PC-3 (cell line): ENCODE measurements around the gene HSF2BP. TPM values are rescaled to one million over a fixed set of nuclear protein-coding genes. Genes with fewer than 3 reads are reported as not detected.

ENCODE experiments used
- ATAC-seq: fragments of 200-7000 bp; cut with Tn5 transposase; 2 replicates; pipeline ENCODE4 v1.9.1; 2020; ENCODE audit warnings: mild to moderate bottlenecking, moderate library complexity
- BruUV-seq: library from RNA; stranded (reverse); fragments of 400-500 nt; replicated peaks from 2 replicates; lab custom pipeline; 2021; lab: Mats Ljungman, UMichigan
- CTCF ChIA-PET: fragments of 300-600 bp; sonication (Branson Sonifier 250); formaldehyde crosslinking; loops from one replicate; lab custom pipeline; 2022; ENCODE audit warnings: antibody characterized with exemption; lab: Charles Lee
- POLR2A ChIA-PET: fragments of 300-600 bp; sonication (Branson Sonifier 250); formaldehyde crosslinking; loops from one replicate; lab custom pipeline; 2022; ENCODE audit warnings: antibody characterized with exemption; ENCODE audit not compliant: unreplicated experiment; lab: Charles Lee
- DNase-seq: peaks from one replicate; pipeline ENCODE4 v3.0.0-alpha.2; 2015
- H2AFZ ChIP-seq: fragments of 300-600 bp; sonication (generic); 2 replicates; pipeline ENCODE4 v1.6.0; 2016; ENCODE audit warnings: antibody characterized with exemption, low read length
- H3F3A ChIP-seq: fragments of 300-600 bp; sonication (generic); one replicate; pipeline ENCODE4 v1.6.0; 2017; ENCODE audit warnings: antibody characterized with exemption, low read length, control low read depth, mild to moderate bottlenecking; ENCODE audit not compliant: unreplicated experiment
- H3K27ac ChIP-seq: fragments of 300-600 bp; sonication (generic); 2 replicates; pipeline ENCODE4 v1.5.1; 2016; ENCODE audit warnings: mild to moderate bottlenecking, low read length
- H3K27me3 ChIP-seq: fragments of 300-600 bp; sonication (generic); 2 replicates; pipeline ENCODE4 v1.6.1; 2016; ENCODE audit warnings: low read length, mixed read lengths
- H3K36me3 ChIP-seq: fragments of 300-600 bp; sonication (generic); 2 replicates; pipeline ENCODE4 v1.6.1; 2016; ENCODE audit warnings: low read depth, mixed run types, low read length, mixed read lengths
- H3K4me1 ChIP-seq: fragments of 300-600 bp; sonication (generic); 2 replicates; pipeline ENCODE4 v1.5.1; 2016; ENCODE audit warnings: low read length; ENCODE audit not compliant: insufficient read depth
- H3K4me2 ChIP-seq: fragments of 300-600 bp; sonication (generic); 2 replicates; pipeline ENCODE4 v1.6.0; 2016; ENCODE audit warnings: low read length
- H3K4me3 ChIP-seq: fragments of 300-600 bp; sonication (generic); 2 replicates; pipeline ENCODE4 v1.5.1; 2016; ENCODE audit warnings: mild to moderate bottlenecking, low read length, mixed read lengths
- H3K79me2 ChIP-seq: fragments of 300-600 bp; sonication (generic); 2 replicates; pipeline ENCODE4 v1.6.1; 2017; ENCODE audit warnings: low read length, mixed read lengths
- H3K9ac ChIP-seq: fragments of 300-600 bp; sonication (generic); 2 replicates; pipeline ENCODE4 v1.6.0; 2016; ENCODE audit warnings: mild to moderate bottlenecking, low read length
- H3K9me2 ChIP-seq: fragments of 300-600 bp; sonication (generic); replicated peaks from 2 replicates; pipeline ENCODE4 v1.6.1; 2016; ENCODE audit warnings: mixed run types, low read length, mixed read lengths
- H3K9me3 ChIP-seq: fragments of 300-600 bp; sonication (generic); 2 replicates; pipeline ENCODE4 v1.6.1; 2016; ENCODE audit warnings: low read length, mixed read lengths
- H4K20me1 ChIP-seq: fragments of 300-600 bp; sonication (generic); 2 replicates; pipeline ENCODE4 v1.6.1; 2016; ENCODE audit warnings: low read length, mixed read lengths
- CTCF ChIP-seq: fragments of 300-600 bp; sonication (generic); conservative IDR thresholded peaks from 2 replicates; pipeline ENCODE4 v1.5.1; 2017; ENCODE audit warnings: antibody characterized with exemption, low read depth, mild to moderate bottlenecking, low read length
- EZH2 ChIP-seq: fragments of 300-600 bp; sonication (generic); IDR thresholded peaks from one replicate; pipeline ENCODE4 v1.6.1; 2017; ENCODE audit warnings: antibody characterized with exemption, mild to moderate bottlenecking, low read length; ENCODE audit not compliant: unreplicated experiment
- EZH2phosphoT487 ChIP-seq: fragments of 300-600 bp; sonication (generic); IDR thresholded peaks from 2 replicates; pipeline ENCODE4 v1.6.1; 2018; ENCODE audit warnings: mild to moderate bottlenecking, antibody characterized with exemption, low read length, borderline replicate concordance
- intact Hi-C: fragments of 100-400 bp; cut with micrococcal nuclease; formaldehyde crosslinking; loops from 2 replicates; pipeline ENCODE4 v1.9.0; 2023
- total RNA-seq: library from RNA; depleted of rRNA; stranded (reverse); fragments of >200 nt; gene quantifications from 2 replicates; pipeline ENCODE4 v1.2.3, GENCODE V29; 2014

The HSF2BP gene
- total RNA-seq, 1 experiment from 2014 or later = 2.4 TPM

- H3F3A ChIP-seq = no peaks in the 10 kb centered on the region
- no TSS peak for BruUV-seq
- H3K9ac ChIP-seq = no peak overlapping the region
- H3K4me3 ChIP-seq = no peak overlapping the region
- H2AFZ ChIP-seq = no peak overlapping the region
- H3K9me3 ChIP-seq = no peaks in the 10 kb centered on the region
- no peak for DNase-seq
- no peak for TF ChIP-seq EZH2
- TF ChIP-seq EZH2phosphoT487 = no peak
- no peaks in the 10 kb centered on the region for H3K27me3 ChIP-seq
- no peak overlapping the region for H3K27ac ChIP-seq
- H3K79me2 ChIP-seq = no peaks in the 10 kb centered on the region
- H3K36me3 ChIP-seq = no peaks in the 10 kb centered on the region
- ChIA-PET POLR2A (no interaction called here), CTCF (no interaction called here)
- ATAC-seq = no peak
- no peak overlapping the region for H3K4me2 ChIP-seq
- intact Hi-C loops = no loop called here
- no peaks in the 10 kb centered on the region for H3K9me2 ChIP-seq
- peaks cover 43% of the 10 kb centered on the region for H3K4me1 ChIP-seq
- no peaks in the 10 kb centered on the region for H4K20me1 ChIP-seq
Observed at GRCh38 chr21:43603641-43604504, 55.4 kb downstream of the HSF2BP start.

GRCh38 chr21:43603233-43603626 is 56.1 kb downstream of the HSF2BP start:
- H3F3A ChIP-seq = no peaks in the 10 kb centered on the region
- H3K9ac ChIP-seq = no peak overlapping the region
- H3K9me3 ChIP-seq = no peaks in the 10 kb centered on the region
- no peak overlapping the region for H3K4me3 ChIP-seq
- H3K4me1 ChIP-seq = peaks cover 44% of the 10 kb centered on the region
- no peaks in the 10 kb centered on the region for H3K79me2 ChIP-seq
- ChIA-PET CTCF (no interaction called here), POLR2A (no interaction called here)
- no peak overlapping the region for H2AFZ ChIP-seq
- H3K36me3 ChIP-seq = no peaks in the 10 kb centered on the region
- BruUV-seq = no TSS peak
- H4K20me1 ChIP-seq = no peaks in the 10 kb centered on the region
- no peak overlapping the region for H3K4me2 ChIP-seq
- ATAC-seq (no peak), DNase-seq (no peak)
- intact Hi-C loops = no loop called here
- H3K27me3 ChIP-seq = no peaks in the 10 kb centered on the region
- H3K27ac ChIP-seq = no peak overlapping the region
- no peaks in the 10 kb centered on the region for H3K9me2 ChIP-seq
- TF ChIP-seq CTCF (no peak), EZH2 (no peak), EZH2phosphoT487 (no peak)

GRCh38 chr21:43602266-43603232 is 56.7 kb downstream of the HSF2BP start:
- TF ChIP-seq EZH2phosphoT487 = no peak
- no peak for TF ChIP-seq EZH2
- TF ChIP-seq CTCF = no peak
- CTCF ChIA-PET = no interaction called here
- peaks cover 44% of the 10 kb centered on the region for H3K4me1 ChIP-seq

More at GRCh38 chr21:43602266-43603232, 56.7 kb downstream of the HSF2BP start:
- Histone ChIP-seq H3K4me2 (no peak overlapping the region), H3K36me3 (no peaks in the 10 kb centered on the region), H3K27me3 (no peaks in the 10 kb centered on the region), H2AFZ (no peak overlapping the region), H3K4me3 (no peak overlapping the region), H3K27ac (no peak overlapping the region), H3K9ac (no peak overlapping the region), H3K9me3 (no peaks in the 10 kb centered on the region), H3K9me2 (no peaks in the 10 kb centered on the region), H4K20me1 (no peaks in the 10 kb centered on the region), H3F3A (no peaks in the 10 kb centered on the region), H3K79me2 (no peaks in the 10 kb centered on the region)
- BruUV-seq = no TSS peak
- intact Hi-C loops = no loop called here
- DNase-seq (no peak), ATAC-seq (no peak)
- POLR2A ChIA-PET = no interaction called here
